Activated naive CD4-positive, alpha-beta T cell treated with anti-CD3 and anti-CD28 coated beads for 36 hours (primary cell): ENCODE data around the gene ECE1. TPM values are rescaled to one million over a fixed set of nuclear protein-coding genes. Genes with fewer than 3 reads are reported as not detected.

Experiments
- CTCF ChIA-PET: fragments of 350-600 bp; sonication (Branson Sonifier 250); formaldehyde crosslinking; loops from one replicate; lab custom pipeline; 2021; ENCODE audit warnings: antibody characterized with exemption; lab: Charles Lee
- DNase-seq: peaks from one replicate; pipeline ENCODE4 v3.0.0-alpha.2; 2020
- H3K27ac Mint-ChIP-seq: one replicate; pipeline ENCODE4 v1.8.0; 2021; ENCODE audit warnings: mild to moderate bottlenecking, mixed read lengths
- H3K27me3 Mint-ChIP-seq: one replicate; pipeline ENCODE4 v1.8.0; 2021; ENCODE audit warnings: low read depth, mixed read lengths
- H3K36me3 Mint-ChIP-seq: one replicate; pipeline ENCODE4 v1.8.0; 2021; ENCODE audit warnings: low read depth, mixed read lengths
- H3K4me1 Mint-ChIP-seq: one replicate; pipeline ENCODE4 v1.8.0; 2021; ENCODE audit warnings: low read depth, mixed read lengths
- H3K4me3 Mint-ChIP-seq: one replicate; pipeline ENCODE4 v1.8.0; 2021; ENCODE audit warnings: mild to moderate bottlenecking, moderate library complexity, mixed read lengths
- H3K9me3 Mint-ChIP-seq: one replicate; pipeline ENCODE4 v1.8.0; 2021; ENCODE audit warnings: mixed read lengths
- intact Hi-C: fragments of 100-400 bp; cut with micrococcal nuclease; formaldehyde crosslinking; loops from one replicate; pipeline ENCODE4 v1.15.1; 2023
- total RNA-seq, 2 experiments: library from RNA; stranded (reverse); gene quantifications; one replicate each; pipeline ENCODE4 v1.2.3, GENCODE V29; 2021

Gene ECE1
- total RNA-seq, 2 experiments from 2014 or later: 160 to 166 TPM

DNA sequence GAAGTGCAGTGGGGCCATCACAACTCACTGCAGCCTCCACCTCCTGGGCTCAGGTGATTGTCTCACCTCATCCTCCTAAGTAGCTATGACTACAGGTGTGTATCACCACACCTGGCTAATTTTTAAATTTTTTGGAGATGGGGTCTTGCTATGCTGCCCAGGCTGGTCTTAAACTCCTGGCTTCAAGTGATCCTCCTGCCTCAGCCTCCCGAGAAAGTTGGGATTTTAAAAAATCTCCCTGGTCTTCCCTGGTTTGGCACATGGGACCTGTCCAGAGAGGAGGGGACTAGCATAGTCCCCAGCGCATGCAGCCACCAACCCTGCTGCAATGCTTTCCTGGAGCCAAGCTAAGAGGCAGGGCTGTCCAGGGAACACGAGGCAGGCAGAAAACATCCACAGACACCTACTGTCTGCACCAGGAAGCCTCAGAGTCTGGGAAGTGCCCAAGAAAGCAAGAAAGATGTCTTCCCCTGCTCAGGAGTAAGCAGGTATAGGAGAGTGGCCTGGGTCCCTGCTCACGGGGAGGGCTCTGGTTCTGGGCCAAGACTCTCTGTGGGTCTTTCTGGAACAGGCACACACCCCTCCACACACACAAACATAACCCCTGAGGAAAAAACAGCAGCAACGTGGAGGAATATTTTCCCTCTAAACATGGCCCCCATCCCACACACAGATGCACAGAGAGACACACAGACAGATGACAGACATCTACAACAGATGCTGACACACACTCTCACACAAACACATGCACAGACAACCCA lies 30.8 kb downstream of the ECE1 start:
- H3K27ac Mint-ChIP-seq: peak overlapping the region; percentile 15
- H3K27me3 Mint-ChIP-seq: no peaks in the 10 kb centered on the region
- H3K4me1 Mint-ChIP-seq: peaks cover 68% of the 10 kb centered on the region
- CTCF ChIA-PET: interaction anchor here (1.0 to 11.7 kb wide), 4 partner anchors 12 to 563 kb away, joined by 3 to 144 read pairs (median 8); no protein-coding TSS in a partner anchor
- H3K9me3 Mint-ChIP-seq: no peaks in the 10 kb centered on the region
- H3K36me3 Mint-ChIP-seq: peaks cover 63% of the 10 kb centered on the region
- no peak for DNase-seq
- intact Hi-C loops: loop anchor here (10.0 kb wide), 1 partner anchor 395 kb away; no protein-coding TSS in a partner anchor
- H3K4me3 Mint-ChIP-seq: no peak overlapping the region

DNA sequence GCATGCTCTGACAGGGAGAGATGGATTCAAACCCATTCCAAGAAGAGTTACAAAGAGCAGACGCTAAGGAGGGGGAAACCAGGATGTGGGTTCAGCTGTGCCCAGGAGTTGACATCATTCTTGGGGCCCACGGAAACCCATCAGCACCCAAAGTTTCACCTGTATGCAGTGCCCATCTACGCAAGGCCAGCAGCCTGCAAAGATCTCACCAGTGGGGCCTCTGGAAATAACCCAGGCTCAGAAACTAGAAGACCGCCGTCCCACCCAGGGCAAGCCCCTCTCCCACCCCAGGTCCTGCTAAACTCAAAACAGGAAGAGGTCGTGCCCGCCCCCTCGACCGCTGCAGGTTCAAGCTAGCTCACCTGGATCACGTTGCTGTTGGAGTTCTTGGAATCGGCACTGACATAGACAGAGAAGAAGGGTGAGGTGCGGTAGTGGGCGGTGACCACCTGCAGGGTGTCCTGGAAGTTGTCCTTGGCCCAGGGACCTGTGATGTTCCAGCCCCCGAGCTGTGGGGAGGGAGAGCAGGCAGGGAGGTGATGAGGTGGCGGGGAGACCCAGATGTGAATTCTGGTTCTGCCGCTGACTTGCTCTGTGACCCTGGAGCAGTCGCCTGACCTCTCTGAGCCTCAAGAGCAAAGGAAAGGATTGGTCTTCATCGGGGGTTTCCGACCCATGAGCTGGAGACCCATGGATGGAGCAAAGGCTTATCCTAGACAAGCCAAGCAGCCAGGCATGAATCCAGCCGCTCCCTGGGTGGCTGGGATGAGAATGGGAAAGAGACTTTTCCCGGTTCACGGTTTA lies 31.7 kb downstream of the ECE1 start:
- peak; percentile 62 for DNase-seq
- CTCF ChIA-PET: interaction anchor here (0.6 to 11.7 kb wide), 6 partner anchors 13 to 1096 kb away, joined by 3 to 144 read pairs (median 8); no protein-coding TSS in a partner anchor
- Mint-ChIP-seq H3K36me3 (peaks cover 64% of the 10 kb centered on the region), H3K9me3 (no peaks in the 10 kb centered on the region), H3K27me3 (no peaks in the 10 kb centered on the region), H3K4me3 (peak overlapping the region; percentile 4), H3K4me1 (peaks cover 65% of the 10 kb centered on the region), H3K27ac (peak overlapping the region; percentile 81)
- intact Hi-C loops: loop anchor here (1.0 to 10.0 kb wide), 2 partner anchors 35 to 396 kb away; no protein-coding TSS in a partner anchor

DNA sequence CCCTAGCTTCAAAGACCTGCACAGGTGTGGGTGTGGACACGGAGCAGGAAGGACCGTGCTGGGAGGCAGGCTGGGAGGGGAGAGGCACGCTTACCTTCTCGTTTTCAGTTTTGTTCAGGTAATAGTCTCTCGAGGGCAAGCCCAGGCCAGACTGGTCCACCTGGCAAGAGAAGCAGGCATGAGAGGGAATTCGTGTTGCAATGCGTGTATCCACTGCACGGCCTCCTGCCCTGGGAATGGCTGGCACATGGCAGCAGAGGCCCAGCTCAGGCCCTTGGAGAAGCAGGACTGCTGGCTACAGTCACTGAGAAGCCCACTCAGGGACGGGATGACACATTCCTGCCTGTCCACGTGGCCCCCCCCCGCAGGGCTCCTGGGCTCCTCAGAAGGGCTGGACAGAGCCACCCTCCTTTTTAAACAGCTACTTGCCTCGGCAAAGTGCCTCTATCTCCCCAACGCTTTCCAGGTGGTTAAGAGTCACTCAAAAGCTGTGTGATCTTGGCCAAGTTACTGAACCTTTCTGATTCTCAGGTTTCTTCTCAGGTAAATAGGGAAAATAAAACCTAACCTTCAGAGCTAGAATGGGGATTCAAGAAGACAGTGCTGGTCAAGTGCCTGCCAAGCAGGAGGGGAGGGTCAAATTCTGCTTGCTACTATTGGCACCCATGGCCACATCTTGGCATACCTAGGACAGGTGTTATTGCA lies 32.7 kb downstream of the ECE1 start:
- intact Hi-C loops: loop anchor here (1.0 to 10.0 kb wide), 2 partner anchors 36 to 397 kb away; no protein-coding TSS in a partner anchor
- Mint-ChIP-seq H3K9me3 (no peaks in the 10 kb centered on the region), H3K27ac (peak overlapping the region; percentile 81), H3K36me3 (peaks cover 64% of the 10 kb centered on the region), H3K4me3 (no peak overlapping the region), H3K27me3 (no peaks in the 10 kb centered on the region), H3K4me1 (peaks cover 67% of the 10 kb centered on the region)
- no peak for DNase-seq
- CTCF ChIA-PET: interaction anchor here (0.9 to 11.7 kb wide), 4 partner anchors 14 to 111 kb away, joined by 3 to 144 read pairs (median 46); no protein-coding TSS in a partner anchor

DNA sequence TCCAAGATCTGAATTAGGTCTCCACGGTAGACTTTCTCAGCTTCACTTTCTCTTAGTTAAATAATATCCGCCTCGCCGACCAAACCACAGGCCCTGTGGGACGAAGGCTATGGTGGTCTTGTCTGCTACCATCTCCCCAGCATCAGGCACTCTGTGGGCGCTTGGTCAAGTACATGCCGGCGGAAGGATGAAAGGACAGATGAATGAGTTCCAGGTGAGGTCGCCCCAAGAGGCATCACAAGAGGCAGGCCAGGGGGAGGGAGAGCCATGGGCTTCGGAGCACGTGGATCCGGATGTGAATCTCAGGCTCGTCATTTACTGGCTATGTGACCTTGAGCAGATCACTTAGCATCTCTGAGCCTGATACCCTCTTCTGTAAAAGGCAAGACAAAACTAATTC lies 33.5 kb downstream of the ECE1 start:
- intact Hi-C loops: loop anchor here (10.0 kb wide), 1 partner anchor 398 kb away; no protein-coding TSS in a partner anchor
- Mint-ChIP-seq H3K27me3 (no peaks in the 10 kb centered on the region), H3K9me3 (no peaks in the 10 kb centered on the region), H3K4me3 (no peak overlapping the region), H3K36me3 (peaks cover 66% of the 10 kb centered on the region), H3K4me1 (peaks cover 66% of the 10 kb centered on the region), H3K27ac (peak overlapping the region; percentile 67)
- CTCF ChIA-PET: interaction anchor here (0.6 to 11.7 kb wide), 5 partner anchors 15 to 112 kb away, joined by 3 to 144 read pairs (median 18); no protein-coding TSS in a partner anchor
- no peak for DNase-seq

DNA sequence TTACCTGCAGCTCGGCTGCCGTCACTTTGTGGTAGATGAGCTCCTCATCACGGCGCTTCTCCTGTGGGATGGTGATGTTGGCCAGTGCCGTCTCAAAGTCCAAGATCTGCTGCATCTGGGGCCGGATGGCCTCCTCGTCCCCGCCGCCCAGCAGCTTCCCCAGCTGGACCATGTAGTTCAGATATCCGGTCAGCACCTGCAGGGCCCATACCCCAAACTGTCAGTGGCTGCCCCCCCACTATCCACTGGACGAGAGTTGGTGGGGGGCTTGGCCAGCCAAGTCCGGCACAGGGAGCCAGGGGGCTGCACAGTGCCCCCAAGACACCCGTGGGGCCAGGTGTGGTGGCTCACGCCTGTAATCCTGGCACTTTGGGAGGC lies 34.3 kb downstream of the ECE1 start:
- no peak for DNase-seq
- intact Hi-C loops: loop anchor here (1.0 to 10.0 kb wide), 5 partner anchors 39 to 399 kb away; no protein-coding TSS in a partner anchor
- peaks cover 58% of the 10 kb centered on the region for H3K4me1 Mint-ChIP-seq
- H3K27me3 Mint-ChIP-seq: no peaks in the 10 kb centered on the region
- CTCF ChIA-PET: interaction anchor here (0.6 to 11.7 kb wide), 14 partner anchors 11 to 112 kb away, joined by 3 to 144 read pairs (median 7); no protein-coding TSS in a partner anchor
- H3K27ac Mint-ChIP-seq: no peak overlapping the region
- H3K36me3 Mint-ChIP-seq: peaks cover 63% of the 10 kb centered on the region
- no peak overlapping the region for H3K4me3 Mint-ChIP-seq
- no peaks in the 10 kb centered on the region for H3K9me3 Mint-ChIP-seq

DNA sequence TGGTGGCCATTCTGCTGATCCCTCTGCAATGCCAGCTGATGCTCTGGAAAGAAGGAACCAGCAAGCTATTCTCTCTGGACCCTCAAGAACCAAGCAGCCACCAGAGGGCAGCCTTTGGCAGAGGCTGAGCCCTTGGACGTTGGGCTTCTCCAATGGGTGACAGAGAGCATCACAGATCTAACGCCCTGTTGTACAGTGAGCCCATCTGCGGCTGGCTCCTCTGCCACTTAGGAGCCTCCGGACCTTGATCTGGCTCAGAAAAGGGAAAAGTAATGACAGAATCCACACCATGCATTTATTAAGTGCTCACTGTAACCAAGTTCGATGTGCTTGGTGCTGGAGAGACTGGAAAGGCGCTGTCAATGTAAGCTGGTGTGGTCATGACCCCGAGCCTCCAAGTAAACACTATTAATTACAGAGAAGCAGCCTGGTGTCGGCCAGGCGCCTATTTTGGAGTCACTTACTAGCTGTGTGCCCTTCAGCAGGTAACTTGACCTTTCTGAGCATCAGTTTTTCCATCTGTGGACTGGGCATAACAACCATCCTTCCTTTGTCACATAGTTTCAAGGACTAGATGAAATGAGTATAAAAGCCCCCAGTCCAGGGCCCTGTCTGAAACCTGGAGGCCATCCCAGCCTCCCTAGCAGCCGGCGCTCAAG lies 34.9 kb downstream of the ECE1 start:
- Mint-ChIP-seq H3K9me3 (no peaks in the 10 kb centered on the region), H3K36me3 (peaks cover 58% of the 10 kb centered on the region), H3K4me1 (peaks cover 53% of the 10 kb centered on the region), H3K27me3 (no peaks in the 10 kb centered on the region), H3K4me3 (no peak overlapping the region), H3K27ac (peak overlapping the region; percentile 66)
- peak; percentile 90 for DNase-seq
- intact Hi-C loops: loop anchor here (1.0 to 10.0 kb wide), 5 partner anchors 39 to 399 kb away; no protein-coding TSS in a partner anchor
- CTCF ChIA-PET: interaction anchor here (0.7 to 11.7 kb wide), 16 partner anchors 10 to 113 kb away, joined by 3 to 144 read pairs (median 6); no protein-coding TSS in a partner anchor

DNA sequence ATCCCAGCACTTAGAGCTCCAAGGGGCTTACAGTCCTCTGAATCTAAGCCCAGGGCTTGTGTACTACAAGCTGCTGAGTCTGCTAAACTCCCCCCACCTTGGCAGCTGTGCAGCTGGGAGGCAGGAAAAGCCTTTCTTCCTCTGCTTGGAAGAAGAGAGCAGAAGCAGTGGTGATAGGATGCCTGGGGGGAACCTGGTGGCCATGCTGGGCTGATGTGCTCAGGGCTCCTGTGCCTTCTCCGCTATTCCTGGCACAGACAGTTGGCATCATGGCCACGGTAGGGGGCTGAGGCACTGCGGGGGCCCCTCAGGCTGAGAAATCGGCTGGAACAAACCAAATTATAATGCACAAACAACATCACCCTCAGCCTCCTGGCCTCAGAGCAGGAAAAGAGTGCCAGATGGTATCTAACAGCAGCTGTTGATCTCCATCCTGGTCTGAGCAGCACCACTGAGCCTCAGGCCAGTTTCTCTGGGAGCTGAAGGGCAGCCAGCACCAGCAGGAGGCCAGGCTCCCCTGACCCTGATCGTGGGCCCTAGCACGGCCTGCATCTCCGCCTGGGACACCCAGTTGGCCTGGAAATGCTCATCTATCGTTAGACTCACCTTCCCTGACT lies 35.8 kb downstream of the ECE1 start:
- intact Hi-C loops: loop anchor here (2.0 to 10.0 kb wide), 3 partner anchors 40 to 400 kb away; no protein-coding TSS in a partner anchor
- Mint-ChIP-seq H3K36me3 (peaks cover 55% of the 10 kb centered on the region), H3K27ac (no peak overlapping the region)

DNA sequence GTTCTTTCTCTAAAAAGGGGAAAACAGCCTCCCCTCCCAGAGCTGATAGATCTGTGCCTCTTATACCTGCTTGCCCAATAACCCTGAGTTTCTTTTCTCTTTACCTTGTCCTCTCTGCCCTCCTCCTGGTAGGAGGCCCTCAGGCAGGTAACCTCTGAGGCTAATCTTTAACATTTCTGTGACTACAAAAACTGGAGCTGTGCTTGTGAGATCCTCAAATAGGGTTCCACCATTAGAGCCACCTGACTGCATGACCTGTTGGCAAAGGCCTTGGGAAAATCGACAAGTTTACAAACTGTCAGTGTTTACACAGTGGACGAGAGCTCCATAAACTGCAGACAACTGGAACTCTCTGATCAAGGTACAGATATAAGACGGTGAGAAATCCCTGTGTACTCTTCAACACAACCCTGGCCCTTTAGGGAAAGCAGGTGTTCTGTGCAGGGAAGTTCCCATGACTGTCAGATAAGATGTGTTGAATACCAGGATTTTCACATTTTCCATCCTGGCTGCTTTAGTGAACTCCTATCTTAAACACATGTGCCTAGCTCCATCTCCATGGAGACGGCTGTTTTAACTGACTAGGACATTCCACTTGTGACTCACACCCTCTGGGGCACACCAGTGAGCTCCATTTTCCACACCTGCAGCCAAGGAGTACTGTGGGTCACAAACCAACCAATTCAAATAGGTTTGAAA lies 38.3 kb downstream of the ECE1 start:
- peaks cover 29% of the 10 kb centered on the region for H3K4me1 Mint-ChIP-seq
- H3K27ac Mint-ChIP-seq: peak overlapping the region; percentile 73
- intact Hi-C loops: loop anchor here (10.0 kb wide), 1 partner anchor 403 kb away; no protein-coding TSS in a partner anchor
- no peaks in the 10 kb centered on the region for H3K9me3 Mint-ChIP-seq
- peaks cover 42% of the 10 kb centered on the region for H3K36me3 Mint-ChIP-seq
- CTCF ChIA-PET: interaction anchor here (0.8 to 11.7 kb wide), 6 partner anchors 20 to 117 kb away, joined by 3 to 144 read pairs (median 5); no protein-coding TSS in a partner anchor
- peak; percentile 42 for DNase-seq
- no peak overlapping the region for H3K4me3 Mint-ChIP-seq
- H3K27me3 Mint-ChIP-seq: no peaks in the 10 kb centered on the region

More for the DNA sequence above, 35.8 kb downstream of the ECE1 start:
- CTCF ChIA-PET: interaction anchor here (0.6 to 11.7 kb wide), 17 partner anchors 9 to 724 kb away, joined by 3 to 144 read pairs (median 5); no protein-coding TSS in a partner anchor
- Mint-ChIP-seq H3K4me3 (no peak overlapping the region), H3K4me1 (peaks cover 44% of the 10 kb centered on the region), H3K27me3 (no peaks in the 10 kb centered on the region), H3K9me3 (no peaks in the 10 kb centered on the region)
- DNase-seq: no peak

DNA sequence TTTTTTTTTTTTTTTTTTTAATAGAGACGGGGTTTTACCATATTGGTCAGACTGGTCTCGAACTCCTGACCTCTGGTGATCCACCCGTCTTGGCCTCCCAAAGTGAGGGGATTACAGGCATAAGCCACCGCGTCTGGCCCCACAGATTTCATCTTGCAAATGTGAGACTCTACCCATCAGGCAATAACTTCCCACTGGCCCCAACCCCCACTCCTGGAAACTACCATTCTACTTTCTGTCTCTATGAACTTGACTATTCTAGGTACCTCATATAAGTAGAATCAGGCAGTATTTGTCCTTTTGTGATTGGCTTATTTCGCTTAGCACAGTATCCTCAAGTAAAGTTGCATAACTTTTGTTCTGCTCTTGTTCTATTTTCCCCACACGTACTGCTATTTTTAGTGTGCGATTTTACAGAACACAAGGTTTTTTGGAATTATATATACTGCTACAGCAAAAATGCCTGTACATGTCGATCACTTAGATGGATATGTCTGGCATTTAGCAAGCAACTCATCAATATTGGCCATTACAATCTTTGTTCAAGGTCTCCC lies 40.2 kb downstream of the ECE1 start:
- Mint-ChIP-seq H3K4me3 (no peak overlapping the region), H3K9me3 (no peaks in the 10 kb centered on the region), H3K36me3 (peaks cover 38% of the 10 kb centered on the region), H3K4me1 (peaks cover 17% of the 10 kb centered on the region), H3K27me3 (no peaks in the 10 kb centered on the region), H3K27ac (no peak overlapping the region)
- intact Hi-C loops: loop anchor here (10.0 kb wide), 1 partner anchor 405 kb away; no protein-coding TSS in a partner anchor
- DNase-seq: no peak
- CTCF ChIA-PET: interaction anchor here (0.7 to 7.5 kb wide), 3 partner anchors 18 to 119 kb away, joined by 3 to 54 read pairs (median 23); no protein-coding TSS in a partner anchor
